Neural progenitor cell (in vitro differentiated cells): ENCODE data around the gene PHF1.

ENCODE experiments used
- CTCF ChIP-seq: fragments of 200-600 bp; sonication (generic); IDR thresholded peaks from 2 replicates; pipeline ENCODE4 v1.5.1; 2017; ENCODE audit warnings: antibody characterized with exemption, mild to moderate bottlenecking
- EZH2 ChIP-seq: fragments of 200-600 bp; sonication (generic); IDR thresholded peaks from 2 replicates; pipeline ENCODE4 v1.6.1; 2017; ENCODE audit warnings: antibody characterized with exemption, mild to moderate bottlenecking, moderate library complexity

DNA sequence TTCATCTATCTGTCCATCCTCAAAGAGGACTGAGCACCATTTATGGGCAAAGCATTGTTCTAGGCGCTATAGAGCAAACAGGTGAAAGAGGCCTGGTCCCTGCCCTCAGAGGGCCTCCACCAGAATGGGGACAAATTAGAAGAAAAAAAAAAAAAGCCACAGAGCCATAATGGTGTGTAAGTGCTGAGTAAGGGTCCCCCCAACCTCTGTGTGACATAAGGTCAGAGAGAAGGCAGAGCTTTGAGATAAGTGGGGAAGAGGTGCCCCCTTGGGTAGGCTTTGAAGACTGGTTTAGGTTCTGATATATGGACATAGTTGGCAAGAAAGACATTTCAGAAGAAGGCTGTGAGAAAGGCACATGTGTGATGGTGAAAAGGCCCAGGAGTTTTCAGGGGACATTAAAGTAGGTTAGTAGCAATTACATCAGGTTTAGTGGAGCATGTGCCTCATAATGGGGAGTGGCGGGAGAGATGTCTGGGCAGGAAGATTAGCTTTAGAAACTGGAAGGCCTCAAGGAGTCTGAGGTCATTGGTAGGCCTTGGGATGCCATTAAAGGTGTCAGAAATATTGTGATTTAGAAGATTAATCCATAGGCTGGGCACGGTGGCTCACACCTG is 28.3 kb downstream of the PHF1 start:
- TF ChIP-seq CTCF (no peak), EZH2 (no peak)
